ENCODE measurements around the gene TXNDC15.
"Not testable (repeated sequence)": the region's sequence is repeated elsewhere in the genome, so short reads cannot be mapped to it uniquely, and the experiment has no call there.

The TXNDC15 gene

GRCh38 chr5:134851307-134851923, 22.8 kb upstream of the TXNDC15 start:
- DNase-seq = no peak

GRCh38 chr5:134856465-134856864, 17.7 kb upstream of the TXNDC15 start:
- ATAC-seq (replicated peaks); H3K4me1 Mint-ChIP-seq; H3K27ac Mint-ChIP-seq; H3K27me3 Mint-ChIP-seq; DNase-seq; H3K4me3 Mint-ChIP-seq; H3K9me3 Mint-ChIP-seq: not testable (repeated sequence)
- H3K36me3 Mint-ChIP-seq = peaks cover 21 to 24% of the 10 kb centered on the region in 2 donors

More at GRCh38 chr5:134851307-134851923, 22.8 kb upstream of the TXNDC15 start:
- ATAC-seq (replicated peaks) = no peak
- Mint-ChIP-seq H3K27me3 (no peaks in the 10 kb centered on the region), H3K27ac (no peak overlapping the region), H3K4me3 (no peak overlapping the region), H3K36me3 (peaks cover 13 to 18% of the 10 kb centered on the region in 2 donors), H3K9me3 (no peaks in the 10 kb centered on the region), H3K4me1 (peaks cover 5 to 18% of the 10 kb centered on the region in 2 donors)

- Mint-ChIP-seq H3K27me3 (no peaks in the 10 kb centered on the region), H3K9me3 (no peaks in the 10 kb centered on the region), H3K27ac (no peak overlapping the region), H3K4me3 (no peak overlapping the region), H3K36me3 (peaks cover 21 to 22% of the 10 kb centered on the region in 2 donors), H3K4me1 (no peaks in the 10 kb centered on the region)
- ATAC-seq (replicated peaks) (no peak), DNase-seq (no peak)
Observed at GRCh38 chr5:134857401-134857800, 16.8 kb upstream of the TXNDC15 start.

GRCh38 chr5:134864707-134865106, 9.5 kb upstream of the TXNDC15 start:
- no peaks in the 10 kb centered on the region for H3K9me3 Mint-ChIP-seq
- peaks cover 8 to 10% of the 10 kb centered on the region in 2 donors for H3K36me3 Mint-ChIP-seq
- H3K4me1 Mint-ChIP-seq = no peaks in the 10 kb centered on the region
- no peaks in the 10 kb centered on the region for H3K27me3 Mint-ChIP-seq
- ATAC-seq (replicated peaks) (no peak), DNase-seq (no peak)
- H3K4me3 Mint-ChIP-seq = no peak overlapping the region
- no peak overlapping the region for H3K27ac Mint-ChIP-seq

GRCh38 chr5:134873494-134873893, 677 bp upstream of the TXNDC15 start:
- DNase-seq (no peak), ATAC-seq (replicated peaks) (peak in 1 of 2 donors; percentile 14)
- Mint-ChIP-seq H3K4me3 (peak overlapping the region; percentile 99 to 100), H3K36me3 (peaks cover 6 to 17% of the 10 kb centered on the region in 2 donors), H3K4me1 (peaks cover 25 to 43% of the 10 kb centered on the region in 2 donors), H3K27me3 (no peaks in the 10 kb centered on the region), H3K9me3 (no peaks in the 10 kb centered on the region), H3K27ac (peak overlapping the region; percentile 43)

- no peaks in the 10 kb centered on the region for H3K27me3 Mint-ChIP-seq
- peaks cover 9 to 27% of the 10 kb centered on the region in 2 donors for H3K36me3 Mint-ChIP-seq
- H3K4me1 Mint-ChIP-seq = peaks cover 32 to 54% of the 10 kb centered on the region in 2 donors
- DNase-seq (peak; percentile 44), ATAC-seq (replicated peaks) (peak; percentile 55 to 62)
- no peaks in the 10 kb centered on the region for H3K9me3 Mint-ChIP-seq
- H3K4me3 Mint-ChIP-seq = peak overlapping the region; percentile 99 to 100
- peak overlapping the region; percentile 99 for H3K27ac Mint-ChIP-seq
Observed at GRCh38 chr5:134874831-134875655, 872 bp downstream of the TXNDC15 start.

- Mint-ChIP-seq H3K27me3 (no peaks in the 10 kb centered on the region), H3K4me1 (peaks cover 37 to 57% of the 10 kb centered on the region in 2 donors), H3K27ac (peak overlapping the region; percentile 56), H3K36me3 (peaks cover 14 to 33% of the 10 kb centered on the region in 2 donors), H3K9me3 (no peaks in the 10 kb centered on the region), H3K4me3 (peak overlapping the region; percentile 7 to 11)
- DNase-seq = no peak
- no peak for ATAC-seq (replicated peaks)
Observed at GRCh38 chr5:134877159-134877558, 3.0 kb downstream of the TXNDC15 start.

GRCh38 chr5:134878403-134878802, 4.2 kb downstream of the TXNDC15 start:
- Mint-ChIP-seq H3K9me3 (no peaks in the 10 kb centered on the region), H3K4me3 (no peak overlapping the region), H3K4me1 (peaks cover 36 to 51% of the 10 kb centered on the region in 2 donors), H3K36me3 (peaks cover 14 to 31% of the 10 kb centered on the region in 2 donors), H3K27ac (no peak overlapping the region), H3K27me3 (no peaks in the 10 kb centered on the region)
- DNase-seq (no peak), ATAC-seq (replicated peaks) (no peak)

- Mint-ChIP-seq H3K9me3 (no peaks in the 10 kb centered on the region), H3K4me3 (no peak overlapping the region), H3K36me3 (peaks cover 12 to 29% of the 10 kb centered on the region in 2 donors)
Observed at GRCh38 chr5:134879456-134879855, 5.3 kb downstream of the TXNDC15 start.

GRCh38 chr5:134880937-134881336, 6.8 kb downstream of the TXNDC15 start:
- not testable (repeated sequence) for DNase-seq; ATAC-seq (replicated peaks); H3K4me3 Mint-ChIP-seq; H3K27me3 Mint-ChIP-seq; H3K9me3 Mint-ChIP-seq; H3K27ac Mint-ChIP-seq
- peaks cover 33 to 48% of the 10 kb centered on the region in 2 donors for H3K4me1 Mint-ChIP-seq
- H3K36me3 Mint-ChIP-seq = peaks cover 12 to 29% of the 10 kb centered on the region in 2 donors

More at GRCh38 chr5:134879456-134879855, 5.3 kb downstream of the TXNDC15 start:
- peaks cover 34 to 47% of the 10 kb centered on the region in 2 donors for H3K4me1 Mint-ChIP-seq
- no peak for DNase-seq
- ATAC-seq (replicated peaks) = no peak
- H3K27me3 Mint-ChIP-seq = no peaks in the 10 kb centered on the region
- no peak overlapping the region for H3K27ac Mint-ChIP-seq

- not testable (repeated sequence) for H3K27me3 Mint-ChIP-seq; ATAC-seq (replicated peaks); H3K4me3 Mint-ChIP-seq; H3K27ac Mint-ChIP-seq; H3K9me3 Mint-ChIP-seq; DNase-seq
- peaks cover 12 to 23% of the 10 kb centered on the region in 2 donors for H3K36me3 Mint-ChIP-seq
- peaks cover 27 to 40% of the 10 kb centered on the region in 2 donors for H3K4me1 Mint-ChIP-seq
Observed at GRCh38 chr5:134881711-134882110, 7.5 kb downstream of the TXNDC15 start.

GRCh38 chr5:134887593-134888159, 13.5 kb downstream of the TXNDC15 start:
- H3K4me1 Mint-ChIP-seq = peaks cover 9 to 21% of the 10 kb centered on the region in 2 donors
- no peaks in the 10 kb centered on the region for H3K9me3 Mint-ChIP-seq
- DNase-seq (no peak), ATAC-seq (replicated peaks) (no peak)
- H3K4me3 Mint-ChIP-seq = no peak overlapping the region
- peaks cover 30 to 32% of the 10 kb centered on the region in 2 donors for H3K36me3 Mint-ChIP-seq
- H3K27me3 Mint-ChIP-seq = no peaks in the 10 kb centered on the region
- no peak overlapping the region for H3K27ac Mint-ChIP-seq

GRCh38 chr5:134889335-134889734, 15.2 kb downstream of the TXNDC15 start:
- no peaks in the 10 kb centered on the region for H3K27me3 Mint-ChIP-seq
- no peaks in the 10 kb centered on the region for H3K9me3 Mint-ChIP-seq
- H3K36me3 Mint-ChIP-seq = peaks cover 34 to 39% of the 10 kb centered on the region in 2 donors
- DNase-seq = no peak
- H3K4me1 Mint-ChIP-seq = peaks cover 9 to 22% of the 10 kb centered on the region in 2 donors
- H3K4me3 Mint-ChIP-seq = no peak overlapping the region
- no peak for ATAC-seq (replicated peaks)
- H3K27ac Mint-ChIP-seq = no peak overlapping the region

- H3K4me3 Mint-ChIP-seq = no peak overlapping the region
- DNase-seq = no peak
- no peak overlapping the region for H3K27ac Mint-ChIP-seq
- no peak for ATAC-seq (replicated peaks)
- peaks cover 39% of the 10 kb centered on the region in 2 donors for H3K36me3 Mint-ChIP-seq
- no peaks in the 10 kb centered on the region for H3K9me3 Mint-ChIP-seq
- H3K4me1 Mint-ChIP-seq = peaks cover 8 to 18% of the 10 kb centered on the region in 2 donors
- H3K27me3 Mint-ChIP-seq = no peaks in the 10 kb centered on the region
Observed at GRCh38 chr5:134891473-134891872, 17.3 kb downstream of the TXNDC15 start.

All from stimulated activated naive B cell treated with anti-CD40 and anti-IgM and Interleukin-4, amounts not matched to agents 10 μg/mL and 1 μg/mL and 100 μg/mL, for 72 hours (primary cell).